Glomerular visceral epithelial cell (primary cell): ENCODE measurements around the gene CCL16.
"Not testable (repeated sequence)": the region's sequence is repeated elsewhere in the genome, so short reads cannot be mapped to it uniquely, and the experiment has no call there.

Experiments
- DNase-seq: peaks from one replicate; pipeline ENCODE4 v3.0.0-alpha.2; 2016; ENCODE audit errors: extremely low spot score

The CCL16 gene, protein sequence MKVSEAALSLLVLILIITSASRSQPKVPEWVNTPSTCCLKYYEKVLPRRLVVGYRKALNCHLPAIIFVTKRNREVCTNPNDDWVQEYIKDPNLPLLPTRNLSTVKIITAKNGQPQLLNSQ

DNA sequence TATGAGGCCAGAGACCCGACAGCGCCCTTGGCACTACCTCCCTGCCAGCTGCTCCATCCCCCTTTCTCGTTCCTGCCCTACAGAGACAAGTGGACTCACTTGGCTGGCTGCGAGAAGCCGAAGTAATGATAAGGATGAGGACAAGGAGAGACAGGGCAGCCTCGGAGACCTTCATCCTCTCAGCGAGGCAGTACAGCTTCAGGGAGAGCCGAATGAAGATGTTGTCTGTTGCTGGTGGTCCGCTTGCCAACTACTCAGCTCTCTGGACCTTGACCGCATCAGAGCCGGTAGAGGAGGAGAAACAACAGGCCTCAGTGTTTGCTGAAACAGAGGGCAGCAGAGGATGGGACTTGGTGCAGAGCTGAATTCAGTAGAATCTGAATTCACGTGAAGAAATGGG lies at the start of gene CCL16:
TSS of gene CCL16 (minus strand) at position 252 of the 400 bp plus-strand sequence. CDS start at position 175, 77 bp downstream.
- DNase-seq, result no peak

DNA sequence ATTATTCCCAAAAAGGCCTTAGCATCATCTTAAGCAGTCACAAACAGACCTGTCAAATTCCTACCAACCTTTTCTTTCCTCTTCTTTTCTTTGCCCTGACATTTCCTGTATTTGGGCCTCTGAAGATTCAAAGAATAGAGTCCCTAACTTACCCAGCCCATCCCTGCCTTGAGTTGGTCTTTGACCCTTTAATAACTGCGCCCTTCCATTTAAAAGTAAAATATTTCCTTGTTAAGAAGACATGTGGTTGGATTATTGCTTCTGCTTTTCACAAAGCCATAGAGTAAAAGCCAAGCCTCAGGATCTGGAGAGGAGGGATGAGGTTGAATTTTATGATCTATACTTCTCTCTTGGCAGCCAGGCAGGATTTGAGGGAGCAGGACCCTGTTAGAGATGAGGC lies 49.7 kb upstream of the CCL16 start:
- DNase-seq, result no peak

GRCh38 chr17:36027761-36028160 lies 46.5 kb upstream of the CCL16 start:
- no peak for DNase-seq

GRCh38 chr17:36024106-36024869 lies 43.0 kb upstream of the CCL16 start:
- no peak for DNase-seq

- no peak for DNase-seq
These were observed 38.1 kb upstream of the CCL16 start for GRCh38 chr17:36019423-36019822.

DNA sequence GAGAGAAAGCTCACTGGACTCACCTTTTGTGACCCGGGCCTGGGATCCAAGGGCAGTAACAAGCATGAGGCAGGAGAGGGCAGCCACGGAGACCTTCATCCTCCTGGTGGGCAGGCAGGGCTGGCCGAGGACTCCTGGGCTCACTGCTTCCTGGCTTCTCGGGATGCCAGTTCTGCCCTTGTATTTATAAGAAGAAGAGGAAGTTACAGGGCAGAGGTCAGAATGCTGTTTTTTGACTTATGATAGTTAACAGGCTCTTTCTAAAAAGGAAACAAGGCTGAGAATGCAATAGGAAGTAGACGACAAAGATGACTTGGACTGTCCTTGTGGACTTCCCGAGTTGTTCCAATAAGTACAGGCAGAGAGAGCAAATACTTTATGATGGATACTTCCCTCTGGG lies 36.5 kb upstream of the CCL16 start, which contains the start of gene CCL23:
TSS of gene CCL23 (minus strand) at position 174 of the 400 bp plus-strand sequence. CDS start at position 99, 75 bp downstream.
- DNase-seq, result no peak

DNA sequence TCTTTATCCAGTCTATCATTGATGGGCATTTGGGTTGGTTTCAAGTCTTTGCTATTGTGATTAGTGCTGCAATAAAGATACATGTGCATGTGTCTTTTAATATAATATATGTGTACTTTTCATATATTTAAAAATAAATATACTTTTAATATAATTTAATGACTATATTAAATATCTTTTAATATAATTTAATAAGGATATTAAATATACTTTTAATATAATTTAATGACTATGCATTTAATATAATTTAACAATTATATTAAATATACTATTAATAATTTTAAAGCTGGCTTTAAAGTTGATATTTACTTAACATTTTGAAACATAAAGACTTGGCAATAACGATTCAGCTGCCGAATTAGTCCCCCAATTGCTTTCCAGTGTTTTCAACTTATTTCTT lies 35.3 kb upstream of the CCL16 start:
- no peak for DNase-seq

DNA sequence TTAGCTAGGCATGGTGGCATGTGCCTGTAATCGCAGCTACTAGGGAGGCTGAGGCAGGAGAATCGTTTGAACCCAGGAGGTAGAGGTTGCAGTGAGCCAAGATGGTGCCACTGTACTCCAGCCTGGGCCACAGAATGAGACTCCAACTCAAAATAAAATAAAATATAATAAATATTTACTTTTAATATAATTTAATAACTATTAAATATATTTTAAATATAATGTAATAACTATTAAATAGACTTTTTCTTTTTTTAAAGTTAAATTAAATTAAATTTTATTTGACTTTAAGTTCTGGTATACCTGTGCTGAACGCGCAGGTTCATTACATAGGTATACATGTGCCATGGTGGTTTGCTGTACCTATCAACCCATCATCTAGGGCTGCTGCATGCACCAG lies 34.6 kb upstream of the CCL16 start:
- DNase-seq, result not testable (repeated sequence)

DNA sequence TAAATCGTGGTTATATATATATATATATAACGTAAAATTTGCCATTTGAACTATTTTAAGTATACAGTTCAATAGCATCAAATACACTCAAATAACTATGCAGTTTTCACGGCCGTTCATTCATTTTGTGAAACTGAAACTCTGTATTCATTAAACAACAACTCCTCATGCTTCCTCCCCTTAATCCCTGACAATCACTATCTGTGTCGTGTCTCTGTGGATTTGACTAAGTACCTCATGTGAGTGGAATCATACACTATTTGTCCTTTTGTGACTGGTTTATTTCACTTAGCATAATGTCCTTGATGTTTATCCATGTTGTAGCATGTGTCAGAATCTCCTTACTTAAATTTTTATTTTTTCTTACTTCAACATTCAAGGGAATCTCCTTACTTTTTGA lies 33.6 kb upstream of the CCL16 start:
- DNase-seq, result no peak

DNA sequence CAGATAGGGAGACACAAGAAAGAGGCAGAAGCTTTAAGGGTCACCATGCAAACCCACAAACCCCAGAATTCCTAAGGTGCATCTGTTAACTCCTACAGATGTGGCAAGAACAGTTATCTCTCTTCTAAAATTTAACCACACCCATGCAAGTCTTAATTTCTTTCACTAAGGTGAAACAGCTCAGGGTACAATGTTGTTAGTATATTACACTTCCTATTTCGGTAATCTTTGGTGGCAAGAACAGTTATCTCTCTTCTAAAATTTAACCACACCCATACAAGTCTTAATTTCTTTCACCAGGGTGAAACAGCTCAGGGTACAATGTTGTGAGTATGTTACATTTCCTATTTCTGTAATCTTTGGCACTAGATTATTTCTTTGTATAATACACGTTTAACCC lies 29.9 kb upstream of the CCL16 start:
- no peak for DNase-seq

- no peak for DNase-seq
These were observed 27.8 kb upstream of the CCL16 start for GRCh38 chr17:36008998-36009665.

GRCh38 chr17:36004594-36005108 lies 23.4 kb upstream of the CCL16 start:
- no peak for DNase-seq

- DNase-seq, result no peak
These were observed 21.3 kb upstream of the CCL16 start for GRCh38 chr17:36002631-36003030.

GRCh38 chr17:36001862-36002603 lies 20.7 kb upstream of the CCL16 start:
- DNase-seq, result no peak

DNA sequence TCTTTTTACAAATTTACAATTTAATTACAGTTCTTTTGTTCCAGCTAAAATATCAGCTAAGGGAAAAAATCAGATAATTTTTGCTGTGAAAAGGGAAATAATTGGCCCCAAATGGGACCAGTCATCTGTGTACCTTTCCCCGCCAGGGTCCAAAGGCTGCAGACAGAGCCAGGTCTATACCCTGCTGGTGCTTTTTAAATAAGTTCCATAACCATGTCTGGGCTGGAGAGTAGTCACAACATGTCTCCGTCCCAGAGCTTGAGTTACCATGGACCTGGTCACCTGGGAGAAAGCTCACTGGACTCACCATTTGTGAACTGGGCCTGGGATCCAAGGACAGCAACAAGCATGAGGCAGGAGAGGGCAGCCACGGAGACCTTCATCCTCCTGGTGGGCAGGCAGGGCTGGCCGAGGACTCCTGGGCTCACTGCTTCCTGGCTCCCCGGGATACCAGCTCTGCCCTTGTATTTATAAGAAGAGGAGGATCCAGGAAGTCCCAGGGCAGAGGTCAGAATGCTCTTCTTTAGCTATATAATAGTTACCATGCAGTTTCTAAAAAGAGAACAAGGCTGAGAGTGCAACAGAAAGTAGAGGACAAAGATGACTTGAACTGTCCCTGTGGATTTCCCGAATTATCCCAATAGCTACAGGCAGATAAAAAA lies 19.9 kb upstream of the CCL16 start, which contains the start of gene CCL15:
TSS of gene CCL15 (minus strand) at position 444 of the 662 bp plus-strand sequence. CDS start at position 383, 61 bp downstream.
- no peak for DNase-seq

GRCh38 chr17:36000732-36001109 lies 19.4 kb upstream of the CCL16 start:
- no peak for DNase-seq

DNA sequence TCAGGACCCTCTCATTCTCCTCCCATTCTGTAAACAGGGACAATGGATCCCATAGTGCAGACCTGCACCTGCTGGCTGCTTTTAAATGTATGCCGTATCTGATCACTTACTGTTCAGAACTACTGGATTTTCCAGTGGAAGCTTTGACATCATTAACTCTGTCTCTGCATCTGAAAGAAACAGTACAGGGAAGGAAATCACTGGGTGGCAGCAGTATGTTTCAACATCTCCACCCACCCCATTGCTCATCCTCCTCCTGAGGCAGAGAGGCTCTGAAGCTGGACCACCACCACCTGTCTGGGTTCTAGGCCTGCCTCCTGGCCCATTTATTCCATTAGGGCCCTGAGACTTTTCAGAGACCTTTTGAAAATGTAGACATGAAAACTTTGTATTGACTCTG lies 17.5 kb upstream of the CCL16 start:
- no peak for DNase-seq

GRCh38 chr17:35998018-35998545 lies 16.8 kb upstream of the CCL16 start:
- DNase-seq, result no peak

- not testable (repeated sequence) for DNase-seq
These were observed 14.0 kb upstream of the CCL16 start for GRCh38 chr17:35995346-35995745.

GRCh38 chr17:35991075-35991474 lies 9.8 kb upstream of the CCL16 start:
- DNase-seq, result no peak

DNA sequence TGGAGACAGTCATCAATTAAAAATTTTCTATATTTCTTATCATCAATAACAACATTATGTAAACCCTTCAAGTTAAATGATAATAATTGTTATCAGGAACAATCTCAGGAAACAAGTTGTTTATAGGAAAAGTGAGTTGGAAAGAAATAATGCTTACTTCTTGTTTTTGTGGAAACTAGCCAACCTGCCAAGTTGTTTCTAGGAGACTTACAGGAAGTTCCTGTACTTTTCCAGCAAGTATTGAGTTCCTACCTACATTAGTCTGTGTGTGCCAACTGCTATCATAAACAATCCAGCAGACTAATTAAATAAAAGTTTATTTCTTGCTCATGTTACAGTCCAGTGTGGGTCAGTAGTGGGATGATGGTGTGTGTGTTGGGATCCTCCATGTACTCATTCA lies 6.9 kb upstream of the CCL16 start:
- no peak for DNase-seq
